K562 (cell line): ENCODE results near the gene CRK. TPM values are rescaled to one million over a fixed set of nuclear protein-coding genes. Genes with fewer than 3 reads are reported as not detected.

Experiments
- CBX3 ChIP-seq, 2 experiments: IDR thresholded peaks; 1 replicate in 1 of 2; 2 replicates in 1 of 2; pipeline ENCODE4 v1.6.1; 2012; ENCODE audit warnings: inconsistent platforms in 2 of 2, low read length in 2 of 2, borderline replicate concordance in 1 of 2, control low read depth in 1 of 2
- ZKSCAN3 ChIP-seq: fragments of 250-450 bp; sonication (Bioruptor Pico); IDR thresholded peaks from 2 replicates; pipeline ENCODE4 v1.4.0; 2020
- ZNF280A ChIP-seq: fragments of 450-650 bp; IDR thresholded peaks from 2 replicates; pipeline ENCODE4 v1.6.1; 2018; ENCODE audit warnings: mild to moderate bottlenecking, low read depth; ENCODE audit not compliant: partially characterized antibody
- ZNF407 ChIP-seq: fragments of 450-650 bp; IDR thresholded peaks from 2 replicates; pipeline ENCODE4 v1.6.1; 2016; ENCODE audit warnings: low read depth
- ZNF445 ChIP-seq: fragments of 250-450 bp; sonication (Bioruptor Pico); IDR thresholded peaks from 2 replicates; pipeline ENCODE4 v1.4.0; 2020; ENCODE audit warnings: low read depth, mild to moderate bottlenecking, moderate library complexity
- polyA plus RNA-seq, 8 experiments: library from polyadenylated mRNA; depleted of rRNA in 4 of 8; stranded (reverse) in 5 of 8; unstranded in 3 of 8; fragments of >200 nt; fragmentation: Nextera tagmentation in 2 of 8; fragmentation: Illumina TruSeq in 1 of 8; extraction: Ambion mirVana in 2 of 8; extraction: Trizol in 1 of 8; gene quantifications; 2 replicates each; pipeline versions ENCODE4 v1.2.1 to v1.2.3, GENCODE V29; 2011 to 2014; ENCODE audit warnings: inconsistent platforms in 1 of 8, missing spikeins in 1 of 8
- total RNA-seq, 7 experiments: library from RNA; depleted of rRNA in 6 of 7; stranded (reverse); fragments of >200 nt in 6 of 7; fragmentation: Illumina TruSeq in 2 of 7; extraction: Trizol in 2 of 7; gene quantifications; 2 replicates each; pipeline versions ENCODE4 v1.2.1 to v1.2.3, GENCODE V29; 2011 to 2021; ENCODE audit warnings: low replicate concordance in 1 of 7

CRK gene
- total and polyA plus RNA-seq, 9 of the 15 experiments (the other 6 are each of a cell fraction or from before 2014, with no cell fraction given): 13.1 to 40.2 (median 26.1) TPM

- no peak for TF ChIP-seq ZNF407
- TF ChIP-seq CBX3 (IDR thresholded peaks at IDR 0.05; ENCODE audit: borderline replicate concordance in 1 of 2, low read length in 2 of 2): peak in 1 of 2 experiments; percentile 65; a peak in 1 of 3 replicates
- peak; percentile 51; the same call in 1 of the 2 replicates for TF ChIP-seq ZNF445 (CRISPR knock-in tag)
- no peak for TF ChIP-seq ZKSCAN3 (CRISPR knock-in tag)
- peak; percentile 47 for TF ChIP-seq ZNF280A
These were observed 13.3 kb upstream of the CRK start (continued) for GRCh38 chr17:1469231-1469852.
